WERI-Rb-1 (cell line): ENCODE measurements around the gene PPARGC1A.

Source experiments
- DNase-seq: peaks from one replicate; pipeline ENCODE4 v3.0.0-alpha.2; 2020
- H3K27ac ChIP-seq: fragments of 250-450 bp; sonication (Bioruptor Pico); 2 replicates; pipeline ENCODE4 v1.5.1; 2020; ENCODE audit warnings: mild to moderate bottlenecking, moderate library complexity
- H3K27me3 ChIP-seq: fragments of 250-450 bp; sonication (Bioruptor Pico); 2 replicates; pipeline ENCODE4 v1.5.1; 2021; ENCODE audit warnings: mild to moderate bottlenecking, low read depth, moderate library complexity; ENCODE audit not compliant: insufficient read depth, severe bottlenecking
- H3K36me3 ChIP-seq: fragments of 250-450 bp; sonication (Bioruptor Pico); 2 replicates; pipeline ENCODE4 v1.5.1; 2020; ENCODE audit warnings: mild to moderate bottlenecking, moderate library complexity
- H3K4me3 ChIP-seq: 2 replicates; pipeline ENCODE4 v1.5.1; 2011; ENCODE audit warnings: low read depth, mild to moderate bottlenecking, control low read depth, low read length
- H3K9me3 ChIP-seq: fragments of 250-450 bp; sonication (Bioruptor Pico); 2 replicates; pipeline ENCODE4 v1.5.1; 2021; ENCODE audit warnings: mild to moderate bottlenecking, moderate library complexity; ENCODE audit not compliant: severe bottlenecking
- TF ChIP-seq, protein P1 (sequence below): IDR thresholded peaks from 2 replicates; pipeline ENCODE4 v1.5.1; 2011; ENCODE audit warnings: low read depth, mild to moderate bottlenecking, control low read depth, inconsistent platforms, low read length

Gene PPARGC1A

DNA sequence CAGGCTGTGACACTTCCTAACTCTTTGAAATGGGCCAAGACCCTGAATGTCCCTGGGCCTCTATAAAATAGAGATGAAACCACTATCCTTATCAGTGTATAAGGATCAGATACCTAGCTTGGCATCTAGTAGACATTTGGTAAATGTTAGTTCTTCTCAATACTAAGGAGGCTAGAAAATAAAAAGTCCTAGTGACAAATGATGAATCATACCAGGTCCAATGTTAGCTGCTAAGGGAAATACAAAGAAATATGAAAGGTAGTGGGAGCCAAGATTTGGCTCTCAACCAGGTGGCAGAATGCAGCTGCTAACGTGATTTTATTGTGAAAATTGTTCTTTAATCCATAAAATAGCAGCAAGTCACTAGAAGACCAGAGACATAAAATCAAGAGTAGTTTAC lies 19.8 kb upstream of the PPARGC1A start:
- H3K36me3 ChIP-seq: no peaks in the 10 kb centered on the region
- TF ChIP-seq, protein P1, sequence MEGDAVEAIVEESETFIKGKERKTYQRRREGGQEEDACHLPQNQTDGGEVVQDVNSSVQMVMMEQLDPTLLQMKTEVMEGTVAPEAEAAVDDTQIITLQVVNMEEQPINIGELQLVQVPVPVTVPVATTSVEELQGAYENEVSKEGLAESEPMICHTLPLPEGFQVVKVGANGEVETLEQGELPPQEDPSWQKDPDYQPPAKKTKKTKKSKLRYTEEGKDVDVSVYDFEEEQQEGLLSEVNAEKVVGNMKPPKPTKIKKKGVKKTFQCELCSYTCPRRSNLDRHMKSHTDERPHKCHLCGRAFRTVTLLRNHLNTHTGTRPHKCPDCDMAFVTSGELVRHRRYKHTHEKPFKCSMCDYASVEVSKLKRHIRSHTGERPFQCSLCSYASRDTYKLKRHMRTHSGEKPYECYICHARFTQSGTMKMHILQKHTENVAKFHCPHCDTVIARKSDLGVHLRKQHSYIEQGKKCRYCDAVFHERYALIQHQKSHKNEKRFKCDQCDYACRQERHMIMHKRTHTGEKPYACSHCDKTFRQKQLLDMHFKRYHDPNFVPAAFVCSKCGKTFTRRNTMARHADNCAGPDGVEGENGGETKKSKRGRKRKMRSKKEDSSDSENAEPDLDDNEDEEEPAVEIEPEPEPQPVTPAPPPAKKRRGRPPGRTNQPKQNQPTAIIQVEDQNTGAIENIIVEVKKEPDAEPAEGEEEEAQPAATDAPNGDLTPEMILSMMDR: no peak
- no peak for DNase-seq
- no peaks in the 10 kb centered on the region for H3K9me3 ChIP-seq
- H3K27ac ChIP-seq: no peak overlapping the region
- no peak overlapping the region for H3K4me3 ChIP-seq
- no peaks in the 10 kb centered on the region for H3K27me3 ChIP-seq

DNA sequence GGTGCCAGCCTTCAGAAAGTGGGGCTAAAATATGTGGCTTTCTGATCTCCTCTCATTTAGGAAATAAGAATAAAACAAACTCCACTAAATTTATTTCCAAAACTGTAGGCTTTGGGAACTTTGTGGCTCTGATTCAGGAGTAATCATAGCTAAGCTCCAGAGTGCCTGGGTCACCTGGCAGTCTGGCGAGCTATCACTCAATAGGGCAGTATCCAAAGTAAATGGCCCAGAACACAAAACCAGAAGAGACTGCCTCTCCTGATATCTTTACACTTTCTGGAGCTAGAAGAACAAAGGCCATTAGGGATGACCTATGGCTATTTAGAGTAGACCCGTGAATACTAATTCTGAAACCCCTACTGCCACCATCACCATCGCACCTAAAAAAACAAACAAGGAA lies 17.0 kb upstream of the PPARGC1A start:
- H3K27me3 ChIP-seq: no peaks in the 10 kb centered on the region
- H3K9me3 ChIP-seq: no peaks in the 10 kb centered on the region
- TF ChIP-seq, protein P1: no peak
- no peak overlapping the region for H3K4me3 ChIP-seq
- H3K27ac ChIP-seq: no peak overlapping the region
- H3K36me3 ChIP-seq: no peaks in the 10 kb centered on the region
- no peak for DNase-seq

DNA sequence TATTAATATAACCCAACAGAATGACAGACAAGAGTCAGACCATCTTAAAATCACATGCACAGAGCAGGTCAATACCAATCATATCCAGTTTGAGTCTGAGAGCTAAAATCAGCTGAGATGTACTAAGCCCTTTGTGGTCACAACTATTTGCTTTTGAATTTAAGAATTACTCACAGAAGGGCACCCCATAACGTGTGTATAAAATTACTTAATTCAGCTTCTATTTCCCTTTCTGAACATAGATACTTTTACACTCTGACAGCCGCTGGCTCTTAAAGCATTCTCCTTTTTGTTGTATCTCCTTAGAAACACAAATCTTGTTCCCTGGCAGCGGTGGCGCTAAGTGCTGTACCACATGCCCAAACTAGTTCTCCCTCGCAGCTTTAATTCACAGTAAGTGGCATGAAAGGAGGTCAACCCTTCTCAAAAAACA lies 14.8 kb upstream of the PPARGC1A start:
- Histone ChIP-seq H3K36me3 (no peaks in the 10 kb centered on the region), H3K9me3 (no peaks in the 10 kb centered on the region), H3K27ac (no peak overlapping the region), H3K4me3 (no peak overlapping the region), H3K27me3 (no peaks in the 10 kb centered on the region)
- TF ChIP-seq, protein P1: no peak
- no peak for DNase-seq

DNA sequence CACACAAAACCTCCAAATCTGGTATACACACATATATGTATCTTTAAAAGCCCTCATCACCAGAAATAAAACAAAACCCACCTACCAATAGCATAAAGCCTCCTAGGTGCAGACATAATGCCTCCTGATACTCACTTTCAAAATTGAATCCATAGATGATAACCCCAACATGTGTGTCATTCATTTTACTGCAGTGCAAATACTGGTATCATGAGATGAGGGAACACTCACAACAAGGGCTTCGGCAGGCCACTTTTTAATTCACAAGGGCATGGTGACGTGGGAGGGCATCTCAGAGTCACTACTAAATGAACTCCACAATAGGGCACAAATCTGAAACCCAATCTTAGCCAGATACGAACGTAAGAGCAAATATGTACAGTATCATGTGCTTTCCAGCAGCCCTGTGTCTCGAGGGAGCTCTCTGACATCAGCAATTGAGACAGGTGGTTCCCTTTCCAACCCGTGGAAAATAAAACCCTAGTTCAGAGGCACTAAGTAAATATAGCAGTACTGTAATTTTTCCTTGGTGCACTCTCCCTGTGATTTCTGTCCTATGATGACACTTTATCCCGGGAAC lies 14.1 kb upstream of the PPARGC1A start:
- H3K27me3 ChIP-seq: no peaks in the 10 kb centered on the region
- H3K4me3 ChIP-seq: no peak overlapping the region
- no peak for DNase-seq
- H3K36me3 ChIP-seq: no peaks in the 10 kb centered on the region
- H3K27ac ChIP-seq: no peak overlapping the region
- TF ChIP-seq, protein P1: no peak
- no peaks in the 10 kb centered on the region for H3K9me3 ChIP-seq

DNA sequence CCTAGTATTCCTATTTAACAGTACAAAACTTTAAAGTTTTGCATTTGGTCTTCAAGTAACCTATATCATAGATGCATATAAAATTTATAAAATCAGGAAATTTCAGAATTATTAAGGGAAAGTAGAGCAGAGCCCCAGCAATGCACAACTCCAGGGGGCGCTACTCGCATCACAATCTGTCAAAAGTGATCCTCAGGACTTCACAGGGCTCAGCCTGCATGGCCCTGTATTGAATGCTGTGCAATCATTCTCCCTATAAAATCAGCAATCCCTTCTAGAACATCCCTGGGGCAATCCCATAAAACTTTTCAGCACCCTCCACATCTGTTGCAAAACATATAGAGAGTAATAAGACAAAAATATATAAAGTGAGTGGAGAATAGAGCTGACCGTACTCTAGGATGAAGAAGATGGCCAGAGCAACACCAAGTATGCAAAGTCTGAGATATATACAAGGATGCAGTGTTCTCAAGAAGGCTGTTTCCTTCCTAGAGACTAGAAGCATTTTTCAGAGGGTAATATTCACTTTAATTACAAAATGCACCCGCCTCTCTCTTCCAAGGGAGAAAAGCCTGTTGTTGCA lies 12.5 kb upstream of the PPARGC1A start:
- H3K27ac ChIP-seq: no peak overlapping the region
- TF ChIP-seq, protein P1: peak; percentile 26; the same call in 1 of the 2 replicates
- no peaks in the 10 kb centered on the region for H3K9me3 ChIP-seq
- no peak overlapping the region for H3K4me3 ChIP-seq
- no peaks in the 10 kb centered on the region for H3K36me3 ChIP-seq
- no peak for DNase-seq
- no peaks in the 10 kb centered on the region for H3K27me3 ChIP-seq

DNA sequence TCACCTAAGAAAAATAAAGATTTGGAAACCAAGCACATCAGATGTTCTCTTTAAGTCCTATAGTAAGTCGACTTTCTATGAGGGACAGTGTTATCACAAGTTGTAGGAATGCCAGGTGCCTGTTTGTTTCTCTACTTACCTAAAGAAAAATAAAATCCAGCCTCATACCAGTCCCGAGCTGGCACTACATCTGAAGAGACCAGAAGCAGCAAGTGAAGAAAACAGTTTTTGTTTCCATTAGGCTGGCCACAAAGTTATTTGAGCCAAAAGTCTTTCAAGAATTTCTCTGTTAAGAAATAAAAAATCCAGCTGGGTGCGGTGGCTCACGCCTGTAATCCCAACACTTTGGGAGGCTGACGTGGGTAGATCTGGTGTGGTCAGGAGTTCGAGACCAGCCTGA lies 10.8 kb upstream of the PPARGC1A start:
- no peak overlapping the region for H3K27ac ChIP-seq
- no peak for DNase-seq
- no peak overlapping the region for H3K4me3 ChIP-seq
- TF ChIP-seq, protein P1: no peak
- H3K36me3 ChIP-seq: no peaks in the 10 kb centered on the region
- no peaks in the 10 kb centered on the region for H3K9me3 ChIP-seq
- H3K27me3 ChIP-seq: no peaks in the 10 kb centered on the region
